ENCODE results near the gene PROZ. TPM values are rescaled to one million over a fixed set of nuclear protein-coding genes. Genes with fewer than 3 reads are reported as not detected.
A peak's percentile ranks its signal among the peaks of the same experiment; 100 is the strongest.

Gene PROZ
- polyA plus RNA-seq, 1 donor, result 0.17 TPM

GRCh38 chr13:113141601-113141970 is 16.9 kb upstream of the PROZ start:
- DNase-seq, result no peak

GRCh38 chr13:113142876-113143275 is 15.6 kb upstream of the PROZ start:
- no peak for DNase-seq

GRCh38 chr13:113143466-113144254 is 14.8 kb upstream of the PROZ start:
- no peak for DNase-seq

- no peak for DNase-seq
Measured at GRCh38 chr13:113144255-113144629, 14.2 kb upstream of the PROZ start.

- DNase-seq, result no peak
Measured at GRCh38 chr13:113145496-113145895, 13.0 kb upstream of the PROZ start.

GRCh38 chr13:113145911-113146598 is 12.4 kb upstream of the PROZ start:
- no peak for DNase-seq

GRCh38 chr13:113146750-113147149 is 11.7 kb upstream of the PROZ start:
- DNase-seq, result no peak

- DNase-seq, result no peak
Measured at GRCh38 chr13:113147206-113147605, 11.2 kb upstream of the PROZ start.

GRCh38 chr13:113148407-113148806 is 10.0 kb upstream of the PROZ start:
- DNase-seq, result no peak

- DNase-seq, result no peak
Measured at GRCh38 chr13:113148940-113149503, 9.4 kb upstream of the PROZ start.

GRCh38 chr13:113149711-113150549 is 8.5 kb upstream of the PROZ start:
- no peak for DNase-seq

GRCh38 chr13:113150550-113151365 is 7.7 kb upstream of the PROZ start:
- no peak for DNase-seq

- DNase-seq, result peak; percentile 42
Measured at GRCh38 chr13:113151745-113152690, 6.4 kb upstream of the PROZ start.

- DNase-seq, result no peak
Measured at GRCh38 chr13:113152691-113152983, 5.8 kb upstream of the PROZ start.

- DNase-seq, result no peak
Measured at GRCh38 chr13:113152984-113153809, 5.3 kb upstream of the PROZ start.

GRCh38 chr13:113153810-113154748 is 4.4 kb upstream of the PROZ start:
- DNase-seq, result peak; percentile 70

- no peak for DNase-seq
Measured at GRCh38 chr13:113155201-113155600, 3.2 kb upstream of the PROZ start.

- no peak for DNase-seq
Measured at GRCh38 chr13:113155982-113156655, 2.3 kb upstream of the PROZ start.
